Loucy (cell line): ENCODE measurements around the gene TLE3.

Experiments used
- H2AFZ ChIP-seq: fragments of 200-600 bp; sonication (generic); 2 replicates; pipeline ENCODE4 v1.6.0; 2016; ENCODE audit warnings: antibody characterized with exemption, mild to moderate bottlenecking, low read length, moderate library complexity
- H3F3A ChIP-seq: fragments of 200-600 bp; 2 replicates; pipeline ENCODE4 v1.6.0; 2016; ENCODE audit warnings: antibody characterized with exemption, low read depth, mild to moderate bottlenecking
- H3K27me3 ChIP-seq: fragments of 200-600 bp; sonication (generic); 2 replicates; pipeline ENCODE4 v1.6.1; 2014; ENCODE audit warnings: low read length, mild to moderate bottlenecking; ENCODE audit not compliant: insufficient read depth, poor library complexity, severe bottlenecking
- H3K36me3 ChIP-seq: fragments of 200-600 bp; sonication (generic); 2 replicates; pipeline ENCODE4 v1.6.1; 2016; ENCODE audit warnings: low read length; ENCODE audit not compliant: insufficient read depth
- H3K4me1 ChIP-seq: fragments of 200-600 bp; sonication (generic); 2 replicates; pipeline ENCODE4 v1.5.1; 2014; ENCODE audit warnings: low read length, mild to moderate bottlenecking; ENCODE audit not compliant: insufficient read depth, poor library complexity, severe bottlenecking
- H3K4me2 ChIP-seq: fragments of 200-600 bp; sonication (generic); 2 replicates; pipeline ENCODE4 v1.6.0; 2014; ENCODE audit warnings: antibody characterized with exemption, low read length, low read depth, mild to moderate bottlenecking; ENCODE audit not compliant: poor library complexity, severe bottlenecking
- H3K4me3 ChIP-seq: fragments of 200-600 bp; sonication (generic); 2 replicates; pipeline ENCODE4 v1.5.1; 2014; ENCODE audit warnings: low read length, mild to moderate bottlenecking, mixed read lengths; ENCODE audit not compliant: poor library complexity, severe bottlenecking
- H3K79me2 ChIP-seq: fragments of 200-600 bp; sonication (generic); 2 replicates; pipeline ENCODE4 v1.6.1; 2014; ENCODE audit warnings: low read length; ENCODE audit not compliant: insufficient read depth
- H3K9ac ChIP-seq: fragments of 200-600 bp; sonication (generic); 2 replicates; pipeline ENCODE4 v1.6.0; 2014; ENCODE audit warnings: mild to moderate bottlenecking, low read depth, low read length, moderate library complexity; ENCODE audit not compliant: poor library complexity, severe bottlenecking
- H3K9me2 ChIP-seq: fragments of 200-600 bp; sonication (generic); replicated peaks from 2 replicates; pipeline ENCODE4 v1.6.1; 2016; ENCODE audit warnings: low read depth, low read length, mixed read lengths
- H3K9me3 ChIP-seq: fragments of 200-600 bp; sonication (generic); 2 replicates; pipeline ENCODE4 v1.6.1; 2014; ENCODE audit warnings: mild to moderate bottlenecking, antibody characterized with exemption, low read length, low read depth; ENCODE audit not compliant: insufficient read depth
- H4K20me1 ChIP-seq: fragments of 200-600 bp; sonication (generic); 2 replicates; pipeline ENCODE4 v1.6.0; 2014; ENCODE audit warnings: antibody characterized with exemption, low read length, mild to moderate bottlenecking; ENCODE audit not compliant: insufficient read depth, poor library complexity, severe bottlenecking
- EZH2phosphoT487 ChIP-seq: fragments of 200-600 bp; IDR thresholded peaks from 2 replicates; pipeline ENCODE4 v1.6.1; 2018; ENCODE audit warnings: antibody characterized with exemption, mild to moderate bottlenecking, moderate library complexity, borderline replicate concordance
- TF ChIP-seq, protein P1 (sequence below): fragments of 200-600 bp; sonication (generic); conservative IDR thresholded peaks from 2 replicates; pipeline ENCODE4 v1.5.1; 2014; ENCODE audit warnings: mild to moderate bottlenecking, antibody characterized with exemption, low read length

TLE3 gene

DNA sequence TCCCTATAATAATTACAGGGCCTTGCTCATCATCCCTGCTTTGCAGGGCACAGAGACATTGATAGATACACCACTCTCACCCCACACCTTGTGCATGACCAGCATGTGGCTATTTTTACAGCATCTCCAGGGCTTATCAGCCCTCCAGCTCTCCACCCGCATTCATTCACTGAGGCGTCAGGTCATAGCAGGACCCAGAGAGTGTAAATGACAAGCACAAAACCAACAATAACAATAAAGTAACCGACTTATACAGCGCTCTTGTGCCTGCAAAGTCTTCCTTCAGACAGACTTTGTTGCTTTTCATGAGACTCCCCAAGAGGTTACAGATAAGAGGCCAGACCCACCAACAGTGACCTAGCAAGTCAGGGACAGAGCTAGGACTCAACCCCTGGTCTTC is 80.7 kb downstream of the TLE3 start:
- Histone ChIP-seq H4K20me1 (no peaks in the 10 kb centered on the region), H2AFZ (no peak overlapping the region), H3K9ac (no peak overlapping the region), H3F3A (no peaks in the 10 kb centered on the region), H3K27me3 (no peaks in the 10 kb centered on the region), H3K36me3 (no peaks in the 10 kb centered on the region), H3K79me2 (no peaks in the 10 kb centered on the region), H3K4me1 (peaks cover 18% of the 10 kb centered on the region), H3K9me3 (no peaks in the 10 kb centered on the region), H3K4me3 (no peak overlapping the region), H3K4me2 (peak overlapping the region; percentile 33), H3K9me2 (no peaks in the 10 kb centered on the region)
- TF ChIP-seq, protein P1, sequence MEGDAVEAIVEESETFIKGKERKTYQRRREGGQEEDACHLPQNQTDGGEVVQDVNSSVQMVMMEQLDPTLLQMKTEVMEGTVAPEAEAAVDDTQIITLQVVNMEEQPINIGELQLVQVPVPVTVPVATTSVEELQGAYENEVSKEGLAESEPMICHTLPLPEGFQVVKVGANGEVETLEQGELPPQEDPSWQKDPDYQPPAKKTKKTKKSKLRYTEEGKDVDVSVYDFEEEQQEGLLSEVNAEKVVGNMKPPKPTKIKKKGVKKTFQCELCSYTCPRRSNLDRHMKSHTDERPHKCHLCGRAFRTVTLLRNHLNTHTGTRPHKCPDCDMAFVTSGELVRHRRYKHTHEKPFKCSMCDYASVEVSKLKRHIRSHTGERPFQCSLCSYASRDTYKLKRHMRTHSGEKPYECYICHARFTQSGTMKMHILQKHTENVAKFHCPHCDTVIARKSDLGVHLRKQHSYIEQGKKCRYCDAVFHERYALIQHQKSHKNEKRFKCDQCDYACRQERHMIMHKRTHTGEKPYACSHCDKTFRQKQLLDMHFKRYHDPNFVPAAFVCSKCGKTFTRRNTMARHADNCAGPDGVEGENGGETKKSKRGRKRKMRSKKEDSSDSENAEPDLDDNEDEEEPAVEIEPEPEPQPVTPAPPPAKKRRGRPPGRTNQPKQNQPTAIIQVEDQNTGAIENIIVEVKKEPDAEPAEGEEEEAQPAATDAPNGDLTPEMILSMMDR, result no peak
- TF ChIP-seq EZH2phosphoT487, result no peak

DNA sequence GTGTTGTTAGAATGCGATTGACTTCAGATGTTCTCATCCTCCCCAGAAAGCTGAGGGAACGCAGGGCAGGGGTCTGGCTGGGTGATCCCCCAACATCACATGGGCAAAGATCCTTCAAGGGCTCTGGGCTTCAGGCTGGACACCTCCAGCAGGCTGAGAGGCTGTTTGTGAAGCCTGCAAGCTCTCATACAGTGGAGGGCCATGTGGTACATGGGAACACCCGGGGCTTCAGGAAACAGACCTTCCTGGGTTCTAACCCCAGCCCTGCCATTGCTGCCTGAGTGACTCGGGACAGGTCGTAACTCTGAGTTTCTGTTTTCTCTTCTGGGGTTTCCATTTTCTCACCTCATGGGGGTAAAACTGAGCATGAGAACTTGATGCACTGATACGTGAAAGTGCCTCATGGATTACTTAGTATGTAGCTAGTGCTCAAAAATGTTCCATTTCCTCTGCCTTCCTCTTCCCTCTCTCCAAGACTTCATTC is 81.2 kb downstream of the TLE3 start:
- Histone ChIP-seq H3K79me2 (no peaks in the 10 kb centered on the region), H3K4me1 (peaks cover 18% of the 10 kb centered on the region), H3K9me3 (no peaks in the 10 kb centered on the region), H2AFZ (no peak overlapping the region), H3K27me3 (no peaks in the 10 kb centered on the region), H3K36me3 (no peaks in the 10 kb centered on the region), H3K4me2 (peak overlapping the region; percentile 33), H3K9ac (no peak overlapping the region), H3F3A (no peaks in the 10 kb centered on the region), H3K9me2 (no peaks in the 10 kb centered on the region), H3K4me3 (no peak overlapping the region), H4K20me1 (no peaks in the 10 kb centered on the region)
- TF ChIP-seq, protein P1, result no peak
- TF ChIP-seq EZH2phosphoT487, result no peak

DNA sequence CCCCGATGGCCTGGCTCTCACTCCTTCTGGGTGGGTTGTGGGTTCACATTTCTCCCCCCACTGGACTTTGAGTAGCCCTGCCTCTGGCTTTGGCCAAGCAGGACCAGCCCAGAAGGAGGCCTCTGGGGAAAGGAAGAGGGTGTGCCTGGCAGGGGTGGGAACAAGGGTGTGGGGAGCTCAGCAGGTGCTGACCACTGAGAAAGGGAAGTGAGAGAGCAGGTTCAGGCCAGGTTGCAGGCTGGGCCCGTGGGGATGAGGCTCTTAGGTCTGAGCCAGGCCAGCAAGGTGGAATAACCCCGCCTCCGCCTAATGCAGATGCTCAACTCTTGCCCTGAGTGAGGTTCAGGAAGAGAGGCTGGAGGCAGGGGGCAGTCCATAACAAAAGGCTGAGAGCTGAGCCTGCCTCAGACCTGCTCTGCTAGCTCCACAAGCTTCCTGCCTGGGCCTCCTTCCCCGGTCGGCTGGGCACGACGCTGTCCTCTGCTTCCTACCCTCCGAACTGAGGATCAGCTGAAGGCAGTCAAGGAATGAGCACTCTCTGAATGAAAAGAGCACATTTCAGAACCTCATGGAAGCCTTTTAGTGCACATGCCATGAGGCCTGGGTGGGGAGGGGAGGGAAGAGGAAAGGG is 82.7 kb downstream of the TLE3 start:
- Histone ChIP-seq H3K4me3 (no peak overlapping the region), H3K36me3 (no peaks in the 10 kb centered on the region), H3K9ac (no peak overlapping the region), H4K20me1 (no peaks in the 10 kb centered on the region), H3F3A (no peaks in the 10 kb centered on the region), H3K27me3 (no peaks in the 10 kb centered on the region), H3K9me2 (no peaks in the 10 kb centered on the region), H3K4me1 (peaks cover 18% of the 10 kb centered on the region), H3K79me2 (no peaks in the 10 kb centered on the region), H2AFZ (peak overlapping the region; percentile 11; the same call in 1 of the 2 replicates), H3K4me2 (no peak overlapping the region), H3K9me3 (no peaks in the 10 kb centered on the region)
- no peak for TF ChIP-seq EZH2phosphoT487
- TF ChIP-seq, protein P1, result no peak
